ENCODE data around the gene NAGA.

DNA sequence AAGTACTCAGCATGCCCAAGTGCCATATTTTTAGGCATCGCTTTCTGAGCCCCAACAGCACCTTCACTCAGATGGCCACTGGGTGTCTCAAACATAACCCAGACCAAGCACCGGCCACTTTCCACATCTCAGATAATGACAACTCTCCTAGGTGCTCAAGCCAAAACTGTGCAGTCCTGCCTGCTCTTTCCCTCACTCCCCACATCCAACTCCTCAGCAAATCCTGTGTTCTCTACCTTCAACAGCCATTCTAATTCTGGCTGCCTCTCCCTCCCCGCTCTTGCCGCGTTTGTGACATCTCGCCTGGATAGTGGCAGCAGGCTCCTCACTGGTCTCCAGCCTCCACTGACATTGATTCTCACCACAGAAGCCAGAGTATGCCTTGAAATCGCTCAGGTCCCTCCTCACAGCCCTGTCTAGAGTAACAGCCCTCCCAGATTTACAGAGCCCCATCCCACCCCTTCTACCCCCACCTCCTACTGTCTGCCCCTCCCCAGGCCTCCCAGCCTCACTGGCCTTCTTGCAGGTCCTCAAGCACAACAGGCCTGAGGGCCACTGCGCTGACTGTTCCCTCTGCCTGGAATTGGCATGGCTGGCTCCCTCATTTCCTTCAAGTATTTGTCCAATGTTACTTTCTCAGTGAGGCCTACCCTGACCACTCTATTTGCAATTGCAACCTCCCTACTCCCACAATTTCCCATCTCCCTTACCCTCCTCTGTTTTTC, 2.2 kb upstream of the NAGA start:
- TF ChIP-seq EZH2phosphoT487 (IDR thresholded peaks at IDR 0.05; ENCODE audit: insufficient read depth, low read depth) (no peak), EZH2 (IDR thresholded peaks at IDR 0.05; ENCODE audit: insufficient read depth, poor library complexity, severe bottlenecking) (no peak)
